ENCODE data around the gene ATP6V0C.
A peak's percentile ranks its signal among the peaks of the same experiment; 100 is the strongest.
"Not testable (repeated sequence)": the region's sequence is repeated elsewhere in the genome, so short reads cannot be mapped to it uniquely, and the experiment has no call there.

ATP6V0C gene

GRCh38 chr16:2527784-2528100, 14.0 kb downstream of the ATP6V0C start:
- DNase-seq (ENCODE audit: low read depth in 2 of 2) = no peak

DNA sequence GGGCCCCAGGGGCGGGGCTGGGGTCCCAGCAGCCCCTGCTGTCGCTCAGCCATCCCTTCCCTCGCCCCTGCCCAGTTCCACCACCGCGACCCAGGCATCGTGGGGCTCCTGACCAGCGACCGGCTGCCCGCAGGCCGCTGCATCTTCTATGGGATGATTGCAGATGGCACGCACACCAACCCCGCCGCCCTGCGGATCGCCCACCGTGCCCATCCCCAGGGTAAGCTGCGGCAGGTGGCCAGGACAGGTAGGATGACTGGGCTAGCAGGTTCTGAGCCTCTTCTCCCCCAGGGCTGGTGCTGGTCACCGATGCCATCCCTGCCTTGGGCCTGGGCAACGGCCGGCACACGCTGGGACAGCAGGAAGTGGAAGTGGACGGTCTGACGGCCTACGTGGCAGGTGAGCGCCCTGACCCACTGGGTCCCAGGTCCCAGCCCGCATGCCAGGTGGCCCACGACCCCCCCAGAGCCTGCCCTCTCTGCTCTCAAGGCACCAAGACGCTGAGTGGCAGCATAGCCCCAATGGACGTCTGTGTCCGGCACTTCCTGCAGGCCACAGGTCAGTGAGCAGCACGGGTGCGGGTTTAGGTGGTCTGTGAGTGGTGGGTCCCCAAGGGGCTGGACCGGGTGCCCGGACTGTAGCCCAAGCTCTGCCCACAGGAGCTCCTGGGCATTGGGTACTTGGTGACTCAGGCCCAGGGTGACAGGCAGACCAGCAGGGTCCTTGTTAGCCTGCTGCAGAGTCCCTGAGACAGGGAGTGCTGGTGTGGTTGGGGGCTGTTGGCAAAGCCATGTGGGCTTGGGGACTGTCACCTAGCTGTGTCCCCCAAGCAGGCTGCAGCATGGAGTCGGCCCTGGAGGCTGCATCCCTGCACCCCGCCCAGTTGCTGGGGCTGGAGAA, 14.7 kb downstream of the ATP6V0C start:
- DNase-seq (ENCODE audit: low read depth in 2 of 2) = no peak

DNA sequence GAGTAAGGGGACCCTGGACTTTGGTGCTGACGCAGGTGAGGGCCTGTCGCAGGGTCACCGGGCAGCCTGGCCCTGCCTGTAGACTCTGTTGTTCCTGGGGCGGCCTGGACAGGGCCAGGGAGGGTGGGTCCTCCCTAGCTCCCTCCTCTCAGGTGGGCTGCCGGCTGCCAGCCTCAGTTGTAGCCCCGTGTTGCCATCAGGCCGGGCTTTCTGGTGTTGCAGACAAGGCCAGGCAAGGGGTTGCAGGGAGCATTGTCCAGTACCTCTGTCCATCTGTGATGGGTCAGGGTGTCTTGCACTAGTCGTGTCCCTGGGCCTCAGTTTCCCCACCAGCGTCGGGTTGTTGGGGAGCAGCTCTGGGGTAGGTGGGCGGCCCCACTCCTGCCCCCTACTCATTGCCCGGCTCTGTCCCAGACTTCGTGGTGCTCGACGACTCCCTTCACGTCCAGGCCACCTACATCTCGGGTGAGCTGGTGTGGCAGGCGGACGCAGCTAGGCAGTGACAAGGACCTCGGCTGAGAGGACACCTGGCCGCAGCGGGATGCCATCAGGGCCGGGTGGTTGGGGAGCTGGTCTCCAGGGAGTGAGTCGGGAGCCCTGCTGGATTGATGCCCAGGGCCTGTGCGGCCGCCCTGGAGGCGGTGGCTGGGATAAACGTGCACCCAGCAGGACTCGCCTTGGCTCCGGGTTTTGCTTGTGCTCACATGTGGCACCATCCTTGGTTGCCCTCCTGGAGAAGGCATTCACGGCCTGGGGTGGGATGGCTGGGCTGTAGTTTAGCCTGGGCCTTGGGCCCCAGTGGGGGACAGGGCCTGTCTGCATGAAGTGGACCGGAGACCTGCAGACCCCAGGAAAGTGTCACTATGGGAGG, 15.5 kb downstream of the ATP6V0C start:
- DNase-seq (ENCODE audit: low read depth in 2 of 2) = no peak

GRCh38 chr16:2529961-2530628, 16.3 kb downstream of the ATP6V0C start:
- DNase-seq (ENCODE audit: low read depth in 2 of 2) = no peak

GRCh38 chr16:2530629-2531318, 17.0 kb downstream of the ATP6V0C start:
- DNase-seq (ENCODE audit: low read depth in 2 of 2) = no peak

DNA sequence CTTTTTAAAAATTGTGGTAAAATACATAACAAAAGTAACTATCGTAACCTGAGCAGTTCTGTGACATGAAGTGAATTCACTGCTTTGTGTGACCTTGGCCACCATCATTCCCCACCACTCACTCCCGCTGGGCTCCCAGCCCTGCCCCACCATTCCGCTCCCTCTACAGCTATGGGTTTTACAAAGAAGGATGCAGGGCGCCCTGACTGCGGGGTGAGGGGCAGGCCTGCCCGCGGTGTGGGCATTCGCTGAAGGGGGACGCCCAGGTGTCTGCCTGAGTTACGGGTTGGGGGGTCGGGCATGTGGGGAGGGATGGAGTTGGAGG, 17.6 kb downstream of the ATP6V0C start, which contains the start of gene CEMP1:
Gene CEMP1 (minus strand): TSS at position 38 of the 325 bp plus-strand sequence. CDS start 335 bp downstream, outside the sequence.
- no peak for DNase-seq (ENCODE audit: low read depth in 2 of 2)

DNA sequence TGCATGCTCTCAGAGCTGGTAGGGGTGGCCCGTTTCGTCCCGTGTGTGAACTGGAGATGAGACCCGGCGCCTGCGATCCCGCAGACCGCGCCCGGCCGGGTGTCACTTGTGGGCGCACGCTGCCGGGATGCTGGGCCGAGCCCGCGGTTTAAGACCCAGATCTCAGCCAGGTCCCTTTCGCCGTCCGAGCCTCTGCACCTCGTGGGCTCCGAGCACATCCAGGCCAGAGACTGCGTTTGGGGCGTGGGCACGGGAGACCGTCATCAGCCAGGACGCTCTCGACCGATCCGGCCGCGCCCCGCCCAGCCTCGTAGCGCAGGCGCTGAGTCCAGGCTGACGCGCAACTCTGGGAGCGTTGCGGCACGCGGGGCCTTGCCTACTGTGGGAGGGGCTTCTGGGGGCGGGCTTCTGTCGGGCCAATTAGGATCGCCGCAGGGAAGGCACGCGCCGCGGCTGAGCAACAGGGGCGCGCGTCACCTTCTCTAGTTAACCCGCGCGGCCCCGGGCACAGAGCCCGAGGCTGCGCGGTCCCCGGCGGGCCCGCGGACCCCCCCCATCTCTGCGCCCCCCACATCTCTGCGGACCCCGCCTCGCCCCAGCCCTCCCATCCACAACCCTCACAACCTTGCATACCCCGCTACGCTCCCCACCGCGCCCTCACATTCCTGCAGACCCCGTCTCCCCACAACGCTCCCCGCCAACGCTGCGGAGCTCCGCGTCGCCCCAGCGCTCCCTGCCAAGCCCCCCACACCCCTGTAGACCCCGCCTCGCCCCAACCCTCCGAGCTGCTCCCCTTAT, 18.1 kb downstream of the ATP6V0C start:
- peak; percentile 94 to 97 for DNase-seq (ENCODE audit: low read depth in 2 of 2)

DNA sequence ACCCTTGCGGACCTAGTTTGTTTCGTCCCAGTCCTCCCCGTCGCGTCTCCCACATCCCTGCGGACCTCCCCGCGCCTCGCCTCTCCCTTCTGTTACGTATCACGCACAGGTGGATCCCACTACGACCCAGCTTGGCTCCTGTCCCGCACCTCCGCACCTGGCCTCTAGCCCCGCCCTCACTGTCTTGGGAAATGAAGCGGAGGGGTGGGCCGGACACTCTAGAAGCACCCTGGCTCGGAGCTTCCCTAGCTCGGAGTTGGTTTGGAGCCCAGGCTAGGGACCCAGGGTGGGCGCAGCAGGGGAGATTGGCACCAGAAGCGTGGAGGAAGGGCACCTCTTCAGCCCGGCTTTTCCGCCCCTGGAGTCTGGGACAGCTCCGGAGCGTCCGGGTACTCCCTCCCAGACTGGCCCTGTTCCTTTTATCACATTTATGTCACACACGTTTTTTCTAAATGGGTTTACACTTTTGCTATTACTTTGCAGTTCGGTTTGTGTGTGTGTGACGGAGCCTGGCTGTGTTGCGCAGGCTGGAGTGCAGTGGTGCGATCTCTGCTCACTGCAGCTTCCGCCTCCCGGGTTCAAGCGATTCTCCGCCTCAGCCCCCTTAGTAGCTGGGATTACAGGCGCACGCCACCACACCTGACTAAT, 18.9 kb downstream of the ATP6V0C start:
- peak in 1 of 2 donors; percentile 33 for DNase-seq (ENCODE audit: low read depth in 2 of 2)

DNA sequence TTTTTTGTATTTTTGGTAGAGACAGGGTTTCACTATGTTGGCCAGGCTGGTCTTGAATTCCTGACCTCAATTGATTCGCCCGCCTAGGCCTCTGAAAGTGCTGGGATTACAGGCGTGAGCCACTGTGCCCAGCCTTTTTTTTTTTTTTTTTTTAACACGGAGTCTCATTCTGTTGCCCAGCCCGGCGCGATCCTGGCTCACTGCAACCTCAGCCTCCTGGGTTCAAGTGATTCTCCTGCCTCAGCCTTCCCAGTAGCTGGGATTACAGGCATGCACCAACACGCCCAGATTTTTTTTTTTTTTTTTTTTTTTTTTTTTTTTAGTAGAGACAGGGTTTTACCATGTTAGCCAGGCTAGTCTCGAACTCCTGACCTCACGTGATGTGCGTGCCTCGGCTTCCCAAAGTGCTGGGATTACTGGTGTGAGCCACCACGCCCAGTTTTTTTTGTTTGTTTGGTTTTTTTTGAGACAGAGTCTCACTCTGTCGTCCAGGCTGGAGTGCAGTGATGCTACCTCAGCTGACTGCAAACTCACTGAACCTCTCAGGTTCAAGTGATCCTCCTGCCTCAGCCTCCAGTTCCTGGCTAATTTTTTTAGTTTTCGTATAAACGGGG, 19.5 kb downstream of the ATP6V0C start:
- not testable (repeated sequence) for DNase-seq (ENCODE audit: low read depth in 2 of 2)

GRCh38 chr16:2533912-2534311, 20.2 kb downstream of the ATP6V0C start:
- DNase-seq (ENCODE audit: low read depth in 2 of 2) = no peak

DNA sequence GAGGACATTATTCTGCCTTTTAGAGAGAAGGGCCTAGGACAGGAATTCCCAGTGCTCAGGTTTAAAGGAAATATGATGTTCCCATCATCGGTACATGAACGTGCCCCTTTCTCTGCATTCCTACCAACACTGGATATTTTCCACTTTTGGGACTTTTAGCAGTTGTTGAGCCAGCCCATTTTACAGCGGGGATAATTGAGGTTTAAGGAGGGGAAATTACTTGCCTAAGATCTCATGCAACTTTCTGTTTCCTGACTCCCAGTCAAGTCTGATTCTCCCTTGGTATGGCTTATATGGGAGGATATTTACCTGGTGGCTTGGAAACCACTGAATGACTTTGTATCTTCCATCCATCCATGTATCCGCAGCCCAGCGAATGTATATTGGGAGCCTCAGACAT, 20.6 kb downstream of the ATP6V0C start:
- not testable (repeated sequence) for DNase-seq (ENCODE audit: low read depth in 2 of 2)

DNA sequence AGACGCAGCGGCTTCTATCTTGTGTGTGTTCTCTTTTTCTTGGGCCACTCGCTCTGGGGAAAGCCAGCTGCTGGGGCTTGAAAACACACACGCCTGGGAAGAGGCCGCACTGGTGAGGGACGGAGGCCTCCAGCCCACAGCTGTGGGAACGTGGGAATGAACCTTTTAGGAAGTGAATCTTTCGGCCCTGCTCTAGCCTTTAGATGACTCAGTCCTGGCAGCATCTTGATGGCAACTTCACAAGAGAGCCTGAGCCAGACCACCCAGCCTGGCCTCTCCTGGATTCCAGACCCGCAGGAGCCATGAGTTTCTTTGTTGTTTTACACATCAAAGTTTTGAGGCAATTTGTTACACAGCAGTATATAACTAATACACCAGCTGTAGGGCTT, 21.9 kb downstream of the ATP6V0C start:
- no peak for DNase-seq (ENCODE audit: low read depth in 2 of 2)

DNA sequence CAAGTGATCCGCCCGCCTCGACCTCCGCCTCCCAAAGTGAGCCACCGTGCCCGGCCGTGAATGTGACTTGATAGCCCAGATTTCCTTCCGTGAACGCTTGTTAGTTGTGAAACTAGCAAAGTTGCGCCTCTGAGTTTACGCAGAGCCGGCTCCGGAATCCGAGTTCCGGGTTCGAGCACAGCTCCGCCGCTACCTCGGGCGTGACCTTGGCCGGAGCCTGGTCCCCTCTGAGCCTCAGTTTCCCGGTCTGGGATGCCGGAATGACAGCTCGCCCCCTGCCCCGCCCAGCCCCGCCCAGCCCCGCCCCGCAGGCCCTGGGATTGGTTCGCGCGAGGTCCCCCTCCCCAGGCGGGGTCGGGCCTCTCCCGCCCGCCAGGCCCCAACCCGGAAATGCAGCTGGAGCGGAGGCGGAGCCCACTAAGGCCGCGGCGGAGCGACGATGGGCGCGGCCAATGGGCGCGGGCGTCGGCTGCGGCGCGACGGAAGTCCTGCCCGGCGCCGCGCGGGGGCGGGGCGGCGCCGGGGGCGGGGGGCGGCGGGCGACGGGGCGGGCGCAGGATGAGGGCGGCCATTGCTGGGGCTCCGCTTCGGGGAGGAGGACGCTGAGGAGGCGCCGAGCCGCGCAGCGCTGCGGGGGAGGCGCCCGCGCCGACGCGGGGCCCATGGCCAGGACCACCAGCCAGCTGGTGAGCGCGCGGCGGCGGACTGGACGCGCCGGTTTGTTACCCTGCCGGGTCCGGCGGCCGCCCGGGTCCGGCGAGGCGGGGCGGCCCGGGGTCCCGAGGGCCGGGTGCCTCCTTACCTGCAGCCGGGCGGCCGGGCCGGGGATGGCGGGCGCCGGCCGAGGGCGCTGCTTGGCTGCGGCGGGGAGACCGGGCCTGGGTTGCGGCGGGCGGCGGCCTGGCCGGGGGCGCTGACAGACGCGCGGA, 24.0 kb downstream of the ATP6V0C start, which contains the start of gene PDPK1:
Gene PDPK1 (plus strand): TSS at position 571 of the 929 bp plus-strand sequence. CDS start 92 bp downstream, at position 663.
- peak; percentile 84 to 86 for DNase-seq (ENCODE audit: low read depth in 2 of 2)

- DNase-seq (ENCODE audit: low read depth in 2 of 2) = not testable (repeated sequence)
Observed at GRCh38 chr16:2539192-2539844, 25.6 kb downstream of the ATP6V0C start.

GRCh38 chr16:2539845-2540458, 26.2 kb downstream of the ATP6V0C start:
- peak in 1 of 2 donors; percentile 23 for DNase-seq (ENCODE audit: low read depth in 2 of 2)

- DNase-seq (ENCODE audit: low read depth in 2 of 2) = not testable (repeated sequence)
Observed at GRCh38 chr16:2540912-2541311, 27.2 kb downstream of the ATP6V0C start.

- DNase-seq (ENCODE audit: low read depth in 2 of 2) = not testable (repeated sequence)
Observed at GRCh38 chr16:2541409-2541808, 27.7 kb downstream of the ATP6V0C start.

Measured in activated CD4-positive, alpha-beta T cell treated with anti-CD3 and anti-CD28 coated beads for 24 hours (primary cell).